HepG2 (cell line): ENCODE measurements around the gene OR3A3. TPM values are rescaled to one million over a fixed set of nuclear protein-coding genes. Genes with fewer than 3 reads are reported as not detected.

Experiments
- ATAC-seq: fragments of 200-7000 bp; cut with Tn5 transposase; 3 replicates; pipeline ENCODE4 v1.9.1; 2020; ENCODE audit warnings: mild to moderate bottlenecking, moderate library complexity
- BruUV-seq: library from RNA; stranded (reverse); fragments of 400-500 nt; replicated peaks from 2 replicates; lab custom pipeline; 2021; lab: Mats Ljungman, UMichigan
- CTCF ChIA-PET: fragments of 300-600 bp; formaldehyde crosslinking; extraction: SDS; loops from one replicate; lab custom pipeline; 2021; ENCODE audit warnings: low total read pairs, inconsistent platforms, low intra/inter-chr PET ratio; lab: Yijun Ruan, JAX
- POLR2A ChIA-PET: fragments of 350-600 bp; sonication (Branson Sonifier 250); formaldehyde crosslinking; loops from one replicate; lab custom pipeline; 2020; ENCODE audit warnings: antibody characterized with exemption, inconsistent platforms; lab: Yijun Ruan, JAX
- DNase-seq: peaks from one replicate; pipeline ENCODE4 v3.0.0-alpha.2; 2015; ENCODE audit warnings: low spot score
- FAIRE-seq: peaks from 3 replicates; lab custom pipeline; 2011; peaks lifted over from hg19 to GRCh38; lab: Jason Lieb, UNC
- H2AFZ ChIP-seq: one replicate; pipeline ENCODE4 v1.6.1; 2011; ENCODE audit warnings: low read length, inconsistent platforms
- H3K27ac ChIP-seq: fragments of 300-600 bp; 3 replicates; pipeline ENCODE4 v1.8.0; 2011; ENCODE audit warnings: mixed run types, mild to moderate bottlenecking, mixed read lengths, low read length, inconsistent platforms; ENCODE audit not compliant: insufficient read depth; ENCODE audit errors: extremely low read length
- H3K27me3 ChIP-seq, 2 experiments: fragments of 200-600 bp in 1 of 2; 2 replicates in 1 of 2; 3 replicates in 1 of 2; pipeline versions ENCODE4 v1.6.0 to v1.8.0; 2011; ENCODE audit warnings: low read length in 2 of 2, mild to moderate bottlenecking in 2 of 2, moderate library complexity in 2 of 2, inconsistent platforms in 1 of 2; ENCODE audit not compliant: insufficient read depth in 2 of 2, control insufficient read depth in 1 of 2
- H3K36me3 ChIP-seq, 2 experiments: fragments of 200-600 bp in 1 of 2; replicated peaks in 1 of 2; 2 replicates in 1 of 2; 3 replicates in 1 of 2; pipeline versions ENCODE4 v1.5.1 to v1.8.0; 2011; ENCODE audit warnings: low read length in 2 of 2, inconsistent platforms in 1 of 2; ENCODE audit not compliant: insufficient read depth in 2 of 2, control insufficient read depth in 1 of 2
- H3K4me1 ChIP-seq: 2 replicates; pipeline ENCODE4 v1.5.1; 2012; ENCODE audit warnings: low read length, inconsistent platforms; ENCODE audit not compliant: insufficient read depth
- H3K4me2 ChIP-seq: 2 replicates; pipeline ENCODE4 v1.6.0; 2011; ENCODE audit warnings: low read depth, low read length, inconsistent platforms
- H3K4me3 ChIP-seq, 3 experiments: fragments of 200-600 bp in 1 of 3; sonication (generic), shearing (Covaris generic) in 1 of 3; replicated peaks in 1 of 3; 2 replicates each; pipeline ENCODE4 v1.5.1; 2011 to 2016; ENCODE audit warnings: low read length in 3 of 3, inconsistent platforms in 2 of 3, low read depth in 2 of 3, mild to moderate bottlenecking in 2 of 3, control low read depth in 1 of 3, mixed read lengths in 1 of 3; ENCODE audit not compliant: insufficient read depth in 1 of 3
- H3K79me2 ChIP-seq: one replicate; pipeline ENCODE4 v1.6.1; 2011; ENCODE audit warnings: low read length, inconsistent platforms; ENCODE audit not compliant: insufficient read depth
- H3K9ac ChIP-seq: 2 replicates; pipeline ENCODE4 v1.6.0; 2011; ENCODE audit warnings: mild to moderate bottlenecking, low read depth, low read length, inconsistent platforms; ENCODE audit not compliant: insufficient read depth
- H3K9me3 ChIP-seq: 2 replicates; pipeline ENCODE4 v1.5.1; 2012; ENCODE audit warnings: mild to moderate bottlenecking, low read length
- H4K20me1 ChIP-seq: 2 replicates; pipeline ENCODE4 v1.6.0; 2011; ENCODE audit warnings: inconsistent platforms, mild to moderate bottlenecking, low read length, moderate library complexity; ENCODE audit not compliant: insufficient read depth
- ARNT2 ChIP-seq: sonication (generic); formaldehyde crosslinking; IDR thresholded peaks from 2 replicates; pipeline ENCODE4 v1.8.0; 2022; ENCODE audit warnings: mild to moderate bottlenecking, low read depth, missing genetic modification reagents, moderate library complexity
- ATF3 ChIP-seq: sonication (generic); formaldehyde crosslinking; IDR thresholded peaks from 2 replicates; pipeline ENCODE4 v1.4.0; 2020; ENCODE audit warnings: missing genetic modification reagents
- GLMP ChIP-seq: sonication (generic); formaldehyde crosslinking; IDR thresholded peaks from 2 replicates; pipeline ENCODE4 v1.9.0; 2021; ENCODE audit warnings: missing genetic modification reagents, mild to moderate bottlenecking, borderline replicate concordance
- HOXA9 ChIP-seq: sonication (generic); formaldehyde crosslinking; IDR thresholded peaks from 2 replicates; pipeline ENCODE4 v1.8.1; 2022; ENCODE audit warnings: missing genetic modification reagents, mild to moderate bottlenecking, moderate library complexity, borderline replicate concordance
- MAFG ChIP-seq: sonication (generic); formaldehyde crosslinking; IDR thresholded peaks from 2 replicates; pipeline ENCODE4 v1.5.1; 2020; ENCODE audit warnings: mild to moderate bottlenecking, missing genetic modification reagents
- RARA ChIP-seq: IDR thresholded peaks from 2 replicates; pipeline ENCODE4 v1.6.1; 2016; ENCODE audit warnings: missing genetic modification reagents, missing compliant biosample characterization
- TMF1 ChIP-seq: sonication (generic); formaldehyde crosslinking; IDR thresholded peaks from 2 replicates; pipeline ENCODE4 v1.8.1; 2022; ENCODE audit warnings: low read depth, missing genetic modification reagents
- TRAFD1 ChIP-seq: sonication (generic); formaldehyde crosslinking; IDR thresholded peaks from 2 replicates; pipeline ENCODE4 v1.5.1; 2020; ENCODE audit warnings: missing genetic modification reagents, mild to moderate bottlenecking, borderline replicate concordance
- ZFP41 ChIP-seq: sonication (generic); formaldehyde crosslinking; IDR thresholded peaks from 2 replicates; pipeline ENCODE4 v1.4.0; 2020; ENCODE audit warnings: mild to moderate bottlenecking, missing genetic modification reagents, borderline replicate concordance
- ZFP91 ChIP-seq: sonication (generic); formaldehyde crosslinking; IDR thresholded peaks from 2 replicates; pipeline ENCODE4 v1.9.0; 2022; ENCODE audit warnings: missing genetic modification reagents, mild to moderate bottlenecking, borderline replicate concordance
- ZNF160 ChIP-seq: sonication (generic); formaldehyde crosslinking; IDR thresholded peaks from 2 replicates; pipeline ENCODE4 v1.8.0; 2022; ENCODE audit warnings: mild to moderate bottlenecking, inconsistent platforms, missing genetic modification reagents
- ZNF678 ChIP-seq: sonication (generic); formaldehyde crosslinking; IDR thresholded peaks from 2 replicates; pipeline ENCODE4 v1.4.0; 2020; ENCODE audit warnings: mild to moderate bottlenecking, missing genetic modification reagents
- ZNF687 ChIP-seq: sonication (generic); formaldehyde crosslinking; IDR thresholded peaks from 2 replicates; pipeline ENCODE4 v1.5.1; 2020; ENCODE audit warnings: mild to moderate bottlenecking, missing genetic modification reagents, moderate library complexity
- ZUFSP ChIP-seq: sonication (generic); formaldehyde crosslinking; IDR thresholded peaks from 2 replicates; pipeline ENCODE4 v1.9.0; 2021; ENCODE audit warnings: missing genetic modification reagents, mild to moderate bottlenecking, borderline replicate concordance
- WGBS: methylation state at CpG from one replicate; pipeline ENCODE4 v1.1.6; 2017; ENCODE audit warnings: low lambda C conversion rate; 5-methylcytosine and 5-hydroxymethylcytosine counted together
- in situ Hi-C: cut with HindIII; loops from 2 replicates; pipeline ENCODE4 v1.10.0; 2017; ENCODE audit warnings: low pct_unique_long_range_greater_than_20kb; ENCODE audit not compliant: extremely low pct_ligation_motif_present
- intact Hi-C: fragments of 100-400 bp; cut with micrococcal nuclease; formaldehyde crosslinking; loops from one replicate; pipeline ENCODE4 v1.10.0; 2022; ENCODE audit not compliant: unreplicated experiment
- polyA plus RNA-seq, 8 experiments: library from polyadenylated mRNA; depleted of rRNA in 3 of 8; stranded (reverse) in 7 of 8; unstranded in 1 of 8; fragments of >200 nt; fragmentation: Illumina TruSeq in 4 of 8; extraction: Trizol in 4 of 8; gene quantifications; 2 replicates each; pipeline versions ENCODE4 v1.2.1 to v1.2.3, GENCODE V29; 2011 to 2016; ENCODE audit warnings: low read depth in 4 of 8, missing spikeins in 1 of 8, mixed read lengths in 1 of 8; ENCODE audit not compliant: insufficient read depth in 1 of 8
- total RNA-seq, 5 experiments: library from RNA; depleted of rRNA; stranded (reverse); fragments of >200 nt; fragmentation: Illumina TruSeq; extraction: Trizol; gene quantifications; 2 replicates each; pipeline ENCODE4 v1.2.3, GENCODE V29; 2016; ENCODE audit warnings: low read depth in 1 of 5

The OR3A3 gene
- total and polyA plus RNA-seq, 2 of the 13 experiments (the other 11 are each of a cell fraction or from before 2014, with no cell fraction given), result not detected

- no peak within 1 kb of the TSS for H3K4me3 ChIP-seq
- H3K4me2 ChIP-seq, result no peak within 1 kb of the TSS
- H3K9me3 ChIP-seq, result no peaks in the 10 kb centered on the region
- H3K27ac ChIP-seq, result no peak within 1 kb of the TSS
- FAIRE-seq (no peak), DNase-seq (no peak), ATAC-seq (no peak)
- intact Hi-C loops (no loop called here), in situ Hi-C loops (no loop called here)
- H4K20me1 ChIP-seq, result no peaks in the 10 kb centered on the region
- WGBS, result 3% methylated on average over 3 of the region's 3 CpGs
- H2AFZ ChIP-seq, result no peak within 1 kb of the TSS
- no peaks in the 10 kb centered on the region for H3K36me3 ChIP-seq
- no TSS peak for BruUV-seq
- no peaks in the 10 kb centered on the region for H3K27me3 ChIP-seq
- no peak within 1 kb of the TSS for H3K9ac ChIP-seq
- H3K79me2 ChIP-seq, result no peaks in the 10 kb centered on the region
- ChIA-PET POLR2A (no interaction called here), CTCF (no interaction called here)
- no peaks in the 10 kb centered on the region for H3K4me1 ChIP-seq
- TF ChIP-seq ARNT2 (CRISPR knock-in tag), result no peak
- TF ChIP-seq RARA (CRISPR knock-in tag), result no peak
- TF ChIP-seq ATF3, result no peak
- TF ChIP-seq ZFP91 (CRISPR knock-in tag), result no peak
- TF ChIP-seq ZNF687 (CRISPR knock-in tag), result no peak
- TF ChIP-seq ZFP41, result no peak
- no peak for TF ChIP-seq MAFG (CRISPR knock-in tag)
- TF ChIP-seq HOXA9 (CRISPR knock-in tag), result no peak
- no peak for TF ChIP-seq TRAFD1
- no peak for TF ChIP-seq ZNF678
- TF ChIP-seq GLMP (CRISPR knock-in tag), result no peak
- TF ChIP-seq ZUFSP, result no peak
- TF ChIP-seq ZNF160 (CRISPR knock-in tag), result no peak
- TF ChIP-seq TMF1, result no peak
Measured at GRCh38 chr17:3433741-3434140, 22.6 kb downstream of the OR3A3 start, which contains the start of gene OR1E2. OR1E2 (minus strand) TSS chr17:3433841; CDS start chr17:3433841, 0 bp downstream.
